Measurements from ENCODE around the gene ANTXR1. TPM values are rescaled to one million over a fixed set of nuclear protein-coding genes. Genes with fewer than 3 reads are reported as not detected.

ANTXR1 gene
- total RNA-seq, 1 donor from 2014 or later = 7.8 TPM

- no peak for TF ChIP-seq CTCF (conservative IDR thresholded peaks at IDR 0.05; ENCODE audit: low read depth, low read length)
- no peak overlapping the region for H3K4me3 ChIP-seq (ENCODE audit: low read depth, low read length)
- no peak for DNase-seq (ENCODE audit: low read depth)
These were observed 100.6 kb downstream of the ANTXR1 start for GRCh38 chr2:69113627-69114026.

GRCh38 chr2:69114534-69114933 lies 101.6 kb downstream of the ANTXR1 start:
- TF ChIP-seq CTCF (conservative IDR thresholded peaks at IDR 0.05; ENCODE audit: low read depth, low read length) = no peak
- DNase-seq (ENCODE audit: low read depth) = no peak

GRCh38 chr2:69116438-69116837 lies 103.5 kb downstream of the ANTXR1 start:
- TF ChIP-seq CTCF (conservative IDR thresholded peaks at IDR 0.05; ENCODE audit: low read depth, low read length) = no peak
- H3K4me3 ChIP-seq (ENCODE audit: low read depth, low read length) = no peak overlapping the region
- no peak for DNase-seq (ENCODE audit: low read depth)

More at GRCh38 chr2:69114534-69114933, 101.6 kb downstream of the ANTXR1 start:
- H3K4me3 ChIP-seq (ENCODE audit: low read depth, low read length) = no peak overlapping the region

- DNase-seq (ENCODE audit: low read depth) = no peak
- no peak overlapping the region for H3K4me3 ChIP-seq (ENCODE audit: low read depth, low read length)
- no peak for TF ChIP-seq CTCF (conservative IDR thresholded peaks at IDR 0.05; ENCODE audit: low read depth, low read length)
These were observed 105.6 kb downstream of the ANTXR1 start for GRCh38 chr2:69118609-69119008.

GRCh38 chr2:69119104-69119894 lies 106.3 kb downstream of the ANTXR1 start:
- DNase-seq (ENCODE audit: low read depth) = no peak
- no peak for TF ChIP-seq CTCF (conservative IDR thresholded peaks at IDR 0.05; ENCODE audit: low read depth, low read length)
- no peak overlapping the region for H3K4me3 ChIP-seq (ENCODE audit: low read depth, low read length)

GRCh38 chr2:69122271-69122670 lies 109.3 kb downstream of the ANTXR1 start:
- DNase-seq (ENCODE audit: low read depth) = no peak

More at GRCh38 chr2:69122271-69122670, 109.3 kb downstream of the ANTXR1 start:
- no peak overlapping the region for H3K4me3 ChIP-seq (ENCODE audit: low read depth, low read length)
- TF ChIP-seq CTCF (conservative IDR thresholded peaks at IDR 0.05; ENCODE audit: low read depth, low read length) = no peak

Measured in epithelial cell of proximal tubule (primary cell).